GM18517 (cell line): ENCODE measurements around the gene MRPS25.
"Not testable (repeated sequence)": the region's sequence is repeated elsewhere in the genome, so short reads cannot be mapped to it uniquely, and the experiment has no call there.

Source experiments
- ATAC-seq: cut with Tn5 transposase; IDR thresholded peaks from one replicate; pipeline ENCODE4 v1.9.1; 2021; ENCODE audit warnings: mild to moderate bottlenecking, moderate library complexity; ENCODE audit not compliant: unreplicated experiment

MRPS25 gene

DNA sequence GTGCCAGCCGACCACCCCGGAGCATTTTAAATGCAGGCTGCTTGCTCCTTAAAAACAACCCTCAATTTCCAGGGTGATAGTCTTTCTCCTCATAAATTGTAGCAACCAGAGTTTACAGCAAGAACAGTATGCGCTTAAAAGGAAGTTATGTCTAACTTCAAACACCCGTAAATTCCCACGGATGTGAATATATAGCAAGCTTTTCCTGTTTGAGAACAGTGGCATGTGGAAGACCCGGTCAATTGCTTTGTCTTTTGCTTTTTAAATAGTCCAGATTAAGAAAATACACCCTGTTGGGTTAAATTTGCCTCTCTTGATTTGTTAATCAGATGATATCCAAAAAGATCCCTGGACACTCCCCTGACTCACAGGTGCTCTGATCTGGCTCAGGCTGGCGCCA, 20.8 kb downstream of the MRPS25 start:
- no peak for ATAC-seq

DNA sequence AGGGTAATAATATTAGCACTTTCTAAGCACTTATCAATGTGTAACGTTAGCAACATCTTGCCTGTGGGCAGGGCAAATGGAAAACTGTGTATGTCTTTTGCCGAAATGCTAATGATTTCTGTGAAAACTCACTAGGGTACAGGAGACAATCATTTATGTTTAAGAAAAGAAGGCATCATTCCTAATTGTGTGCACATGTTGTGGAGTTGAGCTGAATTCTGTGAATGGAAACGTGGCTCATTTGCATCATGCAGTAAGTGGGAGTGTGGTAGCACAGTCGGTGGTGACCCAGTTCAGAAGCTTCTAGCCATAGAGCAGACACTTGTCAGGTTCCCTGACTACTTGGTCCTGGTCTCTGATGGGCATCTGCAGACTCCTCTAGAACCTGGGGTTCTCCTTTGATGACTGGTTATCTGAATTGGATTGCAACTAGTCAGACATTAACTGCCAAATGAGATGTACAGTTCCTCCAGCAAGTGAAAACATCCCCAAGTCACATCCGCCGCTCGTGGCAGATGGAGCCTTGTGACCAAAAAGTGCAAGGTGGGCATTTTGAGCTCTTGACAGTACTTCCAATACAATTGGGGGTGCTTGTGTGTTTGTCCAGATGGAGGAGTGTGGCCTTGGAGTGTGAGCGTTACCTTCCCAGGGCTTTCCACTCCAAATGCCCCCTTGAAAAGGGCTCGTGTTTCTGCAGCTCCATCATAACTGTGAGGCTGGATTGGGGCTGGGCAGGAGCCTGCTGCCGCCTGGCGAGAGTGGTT, 21.5 kb downstream of the MRPS25 start:
- no peak for ATAC-seq

DNA sequence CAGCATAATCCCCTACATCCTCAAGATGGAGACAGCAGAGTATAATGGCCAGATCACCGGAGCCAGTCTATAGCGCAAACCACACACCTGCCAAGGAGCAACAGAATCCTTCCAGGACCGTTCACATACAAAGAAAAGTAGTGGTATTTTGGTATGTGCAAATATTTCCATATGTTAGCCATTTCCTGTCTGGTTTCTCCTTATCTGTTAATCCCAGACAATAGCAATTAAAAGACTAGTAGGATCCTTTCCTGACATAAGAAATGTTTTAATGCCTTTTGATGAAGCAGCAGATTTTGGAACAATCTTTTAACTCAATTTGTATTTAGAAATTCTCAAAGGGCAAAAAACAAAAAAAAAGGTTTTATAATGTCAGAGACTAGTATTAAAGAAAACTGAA, 22.2 kb downstream of the MRPS25 start:
- no peak for ATAC-seq

DNA sequence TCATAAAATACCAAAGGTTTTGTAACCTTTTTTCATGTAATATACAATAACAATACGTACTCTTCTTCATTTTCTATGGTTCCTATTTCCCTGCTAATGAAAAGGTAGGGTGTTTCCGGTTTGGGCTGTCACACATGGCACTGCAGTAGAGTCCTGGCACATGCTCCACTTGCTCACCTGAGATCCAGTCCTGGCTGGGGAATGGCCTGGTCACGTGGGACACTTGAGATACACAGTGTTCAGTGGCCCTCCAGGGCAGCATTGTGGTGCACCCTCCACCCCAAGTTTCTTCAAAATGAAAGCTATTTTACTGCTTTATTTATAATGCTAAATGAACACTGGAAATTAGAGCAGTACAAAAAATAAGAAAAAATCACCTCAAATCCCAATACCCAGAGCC, 23.2 kb downstream of the MRPS25 start:
- ATAC-seq: no peak

DNA sequence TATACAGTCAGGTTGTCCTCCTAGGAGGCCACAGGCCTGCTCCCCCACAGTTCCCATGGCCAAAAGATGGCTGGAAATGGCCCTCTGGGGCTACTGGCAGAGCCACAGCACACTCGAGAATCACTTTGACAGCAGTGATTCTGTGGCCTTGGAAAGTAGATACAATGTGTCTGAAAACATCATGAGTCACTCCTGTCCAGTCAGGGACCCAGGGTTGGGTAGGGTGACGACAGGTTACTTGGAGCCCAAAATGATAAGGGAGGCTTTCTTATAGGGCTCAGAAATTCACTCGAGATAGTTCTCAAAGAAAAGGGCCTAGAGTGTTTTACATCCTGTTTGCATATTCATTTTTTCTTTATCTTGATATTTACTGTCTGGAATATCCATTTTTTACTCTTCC, 24.3 kb downstream of the MRPS25 start:
- ATAC-seq: no peak

DNA sequence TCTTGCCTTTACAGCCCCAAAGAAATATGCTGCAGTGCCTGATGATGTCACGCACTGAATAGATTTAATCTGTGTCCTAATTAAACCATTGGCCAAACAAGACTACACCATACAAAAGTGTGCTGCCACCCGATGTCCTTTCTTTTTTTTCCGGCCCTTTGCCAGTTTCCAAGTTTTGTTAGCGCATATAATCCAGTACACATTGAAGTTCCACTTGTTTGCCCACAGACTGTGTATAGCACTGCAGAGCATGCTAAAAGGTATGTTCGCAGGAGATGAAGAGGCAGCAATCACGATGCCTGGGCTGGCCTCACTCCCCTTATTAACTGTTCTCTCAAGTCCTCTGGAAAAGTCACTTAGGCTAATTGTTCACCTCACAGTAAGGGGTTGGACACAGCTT, 26.8 kb downstream of the MRPS25 start:
- no peak for ATAC-seq

DNA sequence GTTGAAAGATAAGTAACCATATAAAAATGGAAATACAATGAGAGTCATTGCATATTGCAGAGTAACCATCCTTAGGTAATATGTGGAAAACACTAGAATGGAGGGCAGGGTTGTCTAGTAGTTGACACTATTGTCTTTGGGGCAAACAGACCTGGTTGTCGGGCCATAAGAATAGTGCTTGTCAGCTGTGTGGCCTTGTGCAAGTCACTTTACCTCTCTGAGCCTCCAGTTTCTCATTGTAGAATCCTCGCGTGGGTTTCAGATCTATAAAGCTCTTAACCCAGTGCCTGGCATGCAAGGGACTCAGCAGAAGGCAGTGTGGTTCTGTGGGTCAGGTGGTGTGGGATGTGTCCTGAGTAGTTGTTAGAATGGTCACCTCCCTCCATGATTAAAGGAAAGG, 32.0 kb downstream of the MRPS25 start:
- no peak for ATAC-seq

DNA sequence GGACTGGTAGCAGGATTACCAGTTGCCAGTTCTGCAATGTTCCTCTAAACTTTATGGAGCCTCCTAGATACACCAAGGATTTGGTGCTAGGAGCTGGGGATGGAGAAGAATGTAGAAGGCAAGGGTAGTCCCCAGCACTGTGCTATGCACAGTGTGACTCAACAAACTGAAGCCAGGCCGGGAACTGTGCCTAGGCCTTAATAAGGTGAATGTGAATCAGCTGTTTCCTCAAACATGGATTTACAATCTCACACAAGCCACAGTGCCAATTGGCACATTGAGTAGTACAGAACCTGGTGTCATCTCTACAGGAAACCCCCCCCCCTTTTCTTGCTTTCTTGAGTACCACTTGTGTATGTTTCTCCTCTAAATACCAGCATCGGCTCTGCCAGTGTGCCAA, 32.5 kb downstream of the MRPS25 start:
- no peak for ATAC-seq

DNA sequence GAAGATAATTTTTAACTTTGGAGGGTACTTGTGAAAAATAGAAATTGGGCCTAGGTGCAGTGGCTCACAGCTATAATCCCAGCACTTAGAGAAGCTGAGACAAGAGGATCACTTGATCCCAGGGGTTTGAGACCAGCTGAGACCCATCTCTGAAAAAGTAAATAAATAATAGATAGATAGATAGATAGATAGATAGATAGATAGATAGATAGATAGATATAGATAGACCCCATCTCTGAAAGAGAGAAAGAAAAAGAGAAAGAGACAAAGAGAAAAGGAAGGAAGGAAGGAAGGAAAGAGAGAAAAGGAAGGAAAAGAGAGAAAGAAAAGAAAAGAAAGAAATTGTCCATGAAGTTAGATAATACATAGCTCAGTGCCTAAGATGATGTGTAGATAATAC, 35.5 kb downstream of the MRPS25 start:
- ATAC-seq: no peak

DNA sequence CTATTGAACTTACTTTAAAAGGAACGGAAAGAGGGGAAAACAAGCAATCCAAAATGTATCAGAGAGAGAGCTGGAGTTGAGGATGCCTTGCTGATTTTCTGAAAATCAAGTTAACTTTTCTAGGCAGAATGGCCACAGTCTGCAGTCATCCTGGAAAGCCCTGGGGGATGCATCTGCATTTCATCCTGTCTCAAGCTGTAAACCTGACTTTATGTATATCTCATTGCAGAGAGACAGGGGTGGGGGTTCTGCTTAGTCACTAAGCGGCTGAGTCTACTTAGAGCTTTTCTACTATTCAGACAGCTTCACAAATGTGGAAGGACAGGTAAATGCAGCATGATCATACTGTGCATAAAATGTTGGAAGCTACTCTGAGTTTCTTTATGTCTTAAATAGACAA, 41.4 kb downstream of the MRPS25 start:
- no peak for ATAC-seq

DNA sequence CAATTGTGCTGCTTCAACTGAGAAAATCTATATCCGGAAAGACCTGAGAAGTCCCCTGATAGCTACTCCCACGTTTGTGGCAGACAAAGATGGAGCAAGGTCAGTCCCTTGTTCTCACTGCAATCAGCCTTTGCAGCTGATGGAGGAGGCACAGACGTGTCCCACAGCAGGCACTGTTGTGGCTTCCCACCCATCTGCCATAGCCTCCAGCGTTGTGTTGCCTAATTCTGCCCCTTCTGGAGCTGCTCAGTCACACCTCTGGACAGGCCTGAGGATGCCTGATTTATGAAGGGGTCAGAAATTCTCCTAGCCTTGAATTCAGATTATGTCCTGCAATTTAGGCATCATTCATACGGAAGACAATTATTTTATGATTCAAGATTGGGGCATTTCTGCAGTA, 41.9 kb downstream of the MRPS25 start:
- no peak for ATAC-seq

DNA sequence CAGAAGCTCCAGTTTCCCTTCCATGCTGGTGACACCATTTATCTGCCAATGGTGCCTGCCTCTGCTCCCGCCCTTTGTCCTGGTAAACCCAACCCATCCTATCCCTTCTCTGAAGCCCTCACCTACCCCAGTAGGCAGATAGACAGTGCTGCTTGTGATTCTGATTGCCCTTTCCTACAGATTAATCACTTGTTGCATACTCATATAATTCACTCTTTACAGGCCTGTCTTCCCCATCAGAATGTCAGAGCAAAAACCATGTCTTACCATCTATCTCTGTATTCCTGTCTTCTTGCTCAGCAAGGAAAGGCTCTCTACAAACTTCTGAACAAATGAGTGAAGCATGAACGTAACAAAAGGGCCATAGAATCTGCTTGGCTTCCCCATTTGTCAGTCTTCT, 47.9 kb downstream of the MRPS25 start:
- no peak for ATAC-seq

DNA sequence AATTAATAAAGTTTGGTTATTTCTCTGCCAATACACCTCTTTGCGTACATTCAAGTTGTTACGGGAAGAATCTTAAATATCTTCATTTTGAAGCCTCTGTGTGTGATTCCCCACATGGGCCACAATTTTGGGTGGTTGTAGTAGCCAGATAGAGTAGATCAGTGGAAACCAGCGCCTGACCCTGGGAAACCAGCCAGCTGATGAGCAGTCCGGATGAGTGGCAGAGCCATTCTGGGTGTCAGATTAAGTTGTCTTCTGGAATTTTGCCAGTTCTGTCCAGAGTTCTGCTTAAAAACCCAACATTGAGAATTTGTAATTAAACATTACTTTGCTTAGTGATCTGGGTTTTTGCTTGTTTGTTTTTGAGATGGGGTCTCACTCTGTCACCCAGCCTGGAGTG, 49.7 kb downstream of the MRPS25 start:
- no peak for ATAC-seq

DNA sequence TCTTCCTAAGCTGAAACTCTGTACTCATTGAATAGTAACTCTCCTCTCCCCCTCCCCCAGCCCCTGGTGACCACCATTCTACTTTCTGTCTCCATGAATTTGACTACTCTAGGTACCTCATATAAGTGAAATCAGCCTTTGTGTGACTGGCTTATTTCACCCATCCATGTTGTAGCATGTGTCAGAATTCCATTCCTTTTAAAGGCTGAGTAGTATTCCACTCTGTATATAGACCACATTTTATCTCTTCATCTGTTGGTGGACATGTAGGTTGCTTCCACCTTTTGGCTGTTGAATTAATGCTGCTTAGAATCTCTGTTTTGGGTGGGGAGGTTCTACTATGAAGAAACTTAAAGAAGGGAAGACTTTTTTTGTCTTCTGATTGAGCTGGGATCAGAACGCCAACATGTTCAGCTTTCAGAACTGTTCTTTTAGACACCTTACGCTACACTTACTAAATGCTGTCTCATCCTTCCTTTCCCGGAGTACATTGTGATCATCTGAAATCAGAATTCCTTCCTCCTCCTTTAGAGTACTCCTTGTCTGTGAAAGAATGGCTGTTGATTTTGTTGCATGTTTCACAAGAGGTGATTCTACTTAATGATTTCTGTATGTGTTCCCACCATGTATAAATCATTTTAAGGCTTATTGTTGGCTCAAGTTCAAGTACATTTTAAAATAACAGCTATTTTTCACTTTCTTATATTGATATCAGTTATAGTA, 50.3 kb downstream of the MRPS25 start:
- no peak for ATAC-seq

DNA sequence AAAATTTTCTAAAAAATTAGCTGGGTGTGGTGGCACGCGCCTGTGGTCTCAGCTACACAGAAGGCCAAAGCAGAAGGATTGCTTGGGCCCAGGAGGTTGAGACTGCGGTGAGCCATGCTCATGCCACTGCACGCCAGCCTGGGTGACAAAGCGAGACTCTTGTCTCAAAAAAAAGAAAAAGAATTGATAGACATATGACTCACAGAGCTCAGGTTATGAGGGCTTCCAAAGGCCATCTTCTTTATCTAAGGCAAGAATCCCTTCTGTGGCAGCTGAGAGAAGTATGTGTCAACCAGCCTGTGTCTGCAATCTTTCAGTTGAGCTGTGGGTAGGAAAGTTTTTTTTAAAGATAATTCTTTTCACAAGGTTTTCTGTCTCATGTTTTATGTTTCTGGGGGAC, 53.9 kb downstream of the MRPS25 start:
- ATAC-seq: no peak

DNA sequence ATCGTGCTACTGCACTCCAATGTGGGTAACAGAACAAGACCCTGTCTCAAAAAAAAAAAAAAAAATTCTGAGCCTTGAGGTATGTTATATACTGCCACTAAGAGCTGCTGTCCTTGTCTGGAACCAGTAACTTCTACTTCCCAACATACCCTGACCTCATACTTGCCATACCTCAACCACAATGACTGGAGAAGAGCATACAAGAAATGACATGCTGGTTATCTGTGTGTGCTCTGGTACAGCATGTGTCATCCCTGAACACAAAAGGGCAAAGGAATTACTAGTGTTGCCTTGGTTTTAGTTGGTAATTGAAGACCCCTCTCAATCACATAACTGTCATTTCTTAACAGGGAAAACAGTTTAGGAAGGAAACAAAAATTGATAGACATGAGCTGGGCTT, 54.5 kb downstream of the MRPS25 start:
- ATAC-seq: no peak

DNA sequence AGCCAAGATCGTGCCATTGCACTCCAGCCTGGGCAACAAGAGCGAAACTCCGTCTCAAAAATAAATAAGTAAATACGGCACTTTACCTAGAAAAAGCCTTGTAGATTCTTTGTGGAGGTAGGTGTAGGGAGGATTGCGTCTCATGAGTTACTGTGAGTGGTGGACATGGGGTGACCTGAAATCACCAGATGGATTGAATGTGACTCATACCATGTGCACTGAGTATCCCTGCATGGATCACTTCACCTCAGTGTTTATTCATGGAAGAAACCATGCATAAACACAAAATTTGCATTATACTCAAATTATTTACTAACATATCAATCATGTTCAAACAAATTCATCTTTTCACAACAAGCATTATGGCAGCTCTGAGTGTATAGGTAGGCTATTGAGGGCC, 55.9 kb downstream of the MRPS25 start:
- ATAC-seq: no peak

DNA sequence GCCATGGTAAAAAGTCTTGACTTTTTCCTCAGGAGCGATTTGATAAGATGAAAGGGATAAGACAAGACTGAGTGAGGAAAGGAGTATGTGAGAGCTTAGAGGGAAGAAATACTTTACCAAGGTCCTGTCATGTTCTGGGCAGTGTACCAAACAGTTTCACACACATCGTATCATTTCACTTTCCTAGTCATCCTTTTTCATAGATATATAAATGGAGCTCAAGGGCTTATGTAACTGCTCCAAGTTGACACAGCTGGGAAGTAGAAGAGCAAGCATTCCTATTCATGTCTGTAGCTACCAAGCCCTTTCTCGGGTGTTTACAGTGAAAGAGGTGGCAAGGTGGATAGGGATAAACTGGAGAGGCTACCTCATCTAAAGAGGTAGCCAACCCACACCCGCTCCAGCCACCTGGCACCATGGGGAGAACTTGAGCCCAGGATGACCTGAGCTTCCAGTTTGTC, 57.4 kb downstream of the MRPS25 start:
- no peak for ATAC-seq

DNA sequence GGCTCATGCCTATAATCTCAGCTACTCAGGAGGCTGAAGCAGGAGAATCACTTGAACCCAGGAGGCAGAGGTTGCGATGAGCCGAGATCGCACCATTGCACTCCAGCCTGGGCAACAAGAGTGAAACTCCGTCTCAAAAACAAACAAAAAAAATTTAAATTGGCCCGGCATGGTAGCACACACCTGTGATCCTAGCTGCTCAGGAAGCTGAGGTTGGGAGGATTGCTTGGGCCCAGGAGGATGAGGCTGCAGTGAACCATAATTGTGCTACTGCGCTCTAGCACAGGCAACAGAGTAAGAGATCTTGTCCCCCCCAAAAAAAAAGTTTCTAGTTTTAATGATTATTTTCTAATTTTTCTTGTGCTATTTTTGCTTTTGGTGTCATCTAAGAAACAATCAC, 65.9 kb downstream of the MRPS25 start:
- not testable (repeated sequence) for ATAC-seq
